K562 (cell line): ENCODE results near the gene LRRK1. TPM values are rescaled to one million over a fixed set of nuclear protein-coding genes. Genes with fewer than 3 reads are reported as not detected.

ENCODE experiments used
- ATAC-seq: fragments of 200-7000 bp; cut with Tn5 transposase; 3 replicates; pipeline ENCODE4 v1.9.1; 2020; ENCODE audit warnings: moderate library complexity
- BruUV-seq: library from RNA; stranded (reverse); fragments of 400-500 nt; replicated peaks from 2 replicates; lab custom pipeline; 2021; lab: Mats Ljungman, UMichigan
- CTCF ChIA-PET: fragments of 300-600 bp; formaldehyde crosslinking; extraction: SDS; loops from one replicate; lab custom pipeline; 2021; ENCODE audit warnings: low intra/inter-chr PET ratio; lab: Yijun Ruan, JAX
- POLR2A ChIA-PET: fragments of 300-600, 350-650 bp; sonication (Branson Sonifier 250); formaldehyde crosslinking; extraction: SDS; loops from one replicate; lab custom pipeline; 2021; ENCODE audit warnings: antibody characterized with exemption, inconsistent platforms; lab: Yijun Ruan, JAX
- DNase-seq, 4 experiments: peaks; one replicate each; pipeline versions ENCODE4 v3.0.0 to v3.0.0-alpha.2; 2011 to 2018; ENCODE audit warnings: low spot score in 3 of 4, mixed read lengths in 3 of 4; ENCODE audit errors: extremely low read depth in 1 of 4
- FAIRE-seq: peaks from 2 replicates; lab custom pipeline; 2011; peaks lifted over from hg19 to GRCh38; lab: Jason Lieb, UNC
- H2AFZ ChIP-seq: 2 replicates; pipeline ENCODE4 v1.6.0; 2011; ENCODE audit warnings: low read depth, low read length, control low read depth, inconsistent platforms
- H3K27ac ChIP-seq: fragments of 200-600 bp; 3 replicates; pipeline ENCODE4 v1.8.0; 2011; ENCODE audit warnings: low read depth, mild to moderate bottlenecking, control low read depth, inconsistent platforms, low read length, moderate library complexity, mixed read lengths; ENCODE audit errors: extremely low read depth
- H3K27me3 ChIP-seq, 2 experiments: fragments of 300-600 bp in 1 of 2; 2 replicates in 1 of 2; 3 replicates in 1 of 2; pipeline versions ENCODE4 v1.6.0 to v1.8.0; 2011; ENCODE audit warnings: inconsistent platforms in 2 of 2, low read length in 2 of 2, mild to moderate bottlenecking in 1 of 2, mixed read lengths in 1 of 2, moderate library complexity in 1 of 2; ENCODE audit not compliant: control insufficient read depth in 2 of 2, insufficient read depth in 2 of 2
- H3K36me3 ChIP-seq: fragments of 300-600 bp; 3 replicates; pipeline ENCODE4 v1.8.0; 2011; ENCODE audit warnings: mild to moderate bottlenecking, low read length, inconsistent platforms; ENCODE audit not compliant: control insufficient read depth, insufficient read depth
- H3K4me1 ChIP-seq, 2 experiments: fragments of 200-600 bp in 1 of 2; replicated peaks in 1 of 2; 2 replicates in 1 of 2; 3 replicates in 1 of 2; pipeline versions ENCODE4 v1.5.1 to v1.8.0; 2011; ENCODE audit warnings: inconsistent platforms in 2 of 2, low read length in 2 of 2, mild to moderate bottlenecking in 1 of 2, mixed read lengths in 1 of 2, moderate library complexity in 1 of 2; ENCODE audit not compliant: control insufficient read depth in 2 of 2, insufficient read depth in 2 of 2
- H3K4me2 ChIP-seq: 2 replicates; pipeline ENCODE4 v1.6.1; 2011; ENCODE audit warnings: low read length, control low read depth, inconsistent platforms, mixed read lengths; ENCODE audit not compliant: insufficient read depth
- H3K4me3 ChIP-seq: fragments of 200-600 bp; sonication (generic), shearing (Covaris generic); 2 replicates; pipeline ENCODE4 v1.5.1; 2016; ENCODE audit warnings: control low read depth, inconsistent platforms
- H3K79me2 ChIP-seq: fragments of 200-600 bp; 3 replicates; pipeline ENCODE4 v1.8.0; 2011; ENCODE audit warnings: low read length, inconsistent platforms; ENCODE audit not compliant: control insufficient read depth, insufficient read depth
- H3K9ac ChIP-seq, 2 experiments: 2 replicates each; pipeline versions ENCODE4 v1.6.0 to v1.6.1; 2011; ENCODE audit warnings: low read depth in 2 of 2, low read length in 2 of 2, control low read depth in 1 of 2, inconsistent platforms in 1 of 2, mild to moderate bottlenecking in 1 of 2, mixed read lengths in 1 of 2; ENCODE audit not compliant: insufficient read depth in 1 of 2
- H3K9me1 ChIP-seq: one replicate; pipeline ENCODE4 v1.6.0; 2011; ENCODE audit warnings: inconsistent platforms, mild to moderate bottlenecking, low read length, moderate library complexity; ENCODE audit not compliant: control insufficient read depth, insufficient read depth
- H3K9me3 ChIP-seq: replicated peaks from 2 replicates; pipeline ENCODE4 v1.5.1; 2011; ENCODE audit warnings: low read depth, low read length, inconsistent platforms; ENCODE audit not compliant: control insufficient read depth, insufficient read depth
- H4K20me1 ChIP-seq: replicated peaks from 2 replicates; pipeline ENCODE4 v1.6.1; 2011; ENCODE audit warnings: low read length, inconsistent platforms, mixed read lengths; ENCODE audit not compliant: control insufficient read depth, insufficient read depth
- CREB1 ChIP-seq, 2 experiments: sonication (generic) in 1 of 2; formaldehyde crosslinking in 1 of 2; IDR thresholded peaks; 2 replicates each; pipeline versions ENCODE4 v1.6.1 to v1.8.0; 2012 to 2022; ENCODE audit warnings: inconsistent platforms in 1 of 2, mild to moderate bottlenecking in 1 of 2, missing genetic modification reagents in 1 of 2, moderate library complexity in 1 of 2
- HDGF ChIP-seq: fragments of 450-650 bp; IDR thresholded peaks from 2 replicates; pipeline ENCODE4 v1.6.1; 2016
- JUND ChIP-seq, 2 experiments: IDR thresholded peaks; 2 replicates in 1 of 2; 3 replicates in 1 of 2; pipeline ENCODE4 v1.6.1; 2011; ENCODE audit warnings: borderline replicate concordance in 2 of 2, low read depth in 2 of 2, low read length in 2 of 2, improper control_type of control experiment in 1 of 2, missing biosample characterization in 1 of 2, missing genetic modification characterization in 1 of 2, missing genetic modification reagents in 1 of 2
- LARP7 ChIP-seq: fragments of 450-650 bp; IDR thresholded peaks from 2 replicates; pipeline ENCODE4 v1.6.1; 2016
- PBX2 ChIP-seq, 2 experiments: IDR thresholded peaks in 1 of 2; conservative IDR thresholded peaks in 1 of 2; 2 replicates each; pipeline ENCODE4 v1.6.1; 2016; ENCODE audit warnings: low read depth in 2 of 2, mild to moderate bottlenecking in 1 of 2, missing compliant biosample characterization in 1 of 2, missing genetic modification characterization in 1 of 2, moderate library complexity in 1 of 2
- PCBP1 ChIP-seq: fragments of 200-400 bp; formaldehyde crosslinking; IDR thresholded peaks from 2 replicates; pipeline ENCODE4 v1.6.1; 2018; ENCODE audit warnings: mild to moderate bottlenecking, low read depth, low read length; ENCODE audit not compliant: poor library complexity, severe bottlenecking
- SAFB2 ChIP-seq: fragments of 200-400 bp; formaldehyde crosslinking; IDR thresholded peaks from 2 replicates; pipeline ENCODE4 v1.6.1; 2018; ENCODE audit warnings: borderline replicate concordance, low read length, low read depth, moderate library complexity; ENCODE audit not compliant: severe bottlenecking
- SUPT5H ChIP-seq: fragments of 450-650 bp; IDR thresholded peaks from 2 replicates; pipeline ENCODE4 v1.6.1; 2016
- TBP ChIP-seq: optimal IDR thresholded peaks from 2 replicates; pipeline ENCODE3; 2011; ENCODE audit warnings: low read depth, low read length, improper control_type of control experiment
- TCF3 ChIP-seq: sonication (generic); formaldehyde crosslinking; IDR thresholded peaks from 2 replicates; pipeline ENCODE4 v1.4.0; 2020; ENCODE audit warnings: mild to moderate bottlenecking, missing genetic modification reagents
- ZBTB7A ChIP-seq: IDR thresholded peaks from 2 replicates; pipeline ENCODE4 v1.6.1; 2011; ENCODE audit warnings: low read depth, mild to moderate bottlenecking, low read length, moderate library complexity, borderline replicate concordance; ENCODE audit not compliant: control insufficient read depth
- ZNF174 ChIP-seq: fragments of 250-450 bp; sonication (Bioruptor Pico); IDR thresholded peaks from 2 replicates; pipeline ENCODE4 v1.4.0; 2020; ENCODE audit warnings: mild to moderate bottlenecking
- ZNF584 ChIP-seq: fragments of 200-800 bp; sonication (Bioruptor generic); IDR thresholded peaks from 2 replicates; pipeline ENCODE4 v1.6.1; 2016; ENCODE audit warnings: low read depth, mild to moderate bottlenecking, missing genetic modification characterization, missing compliant biosample characterization
- WGBS: fragments of 100-300 bp; shearing (Covaris generic); methylation state at CpG from one replicate; pipeline ENCODE4 v1.1.6; 2016; ENCODE audit warnings: low coverage, mixed read lengths; ENCODE audit not compliant: insufficient coverage; ENCODE audit errors: missing lambda C conversion rate; 5-methylcytosine and 5-hydroxymethylcytosine counted together
- in situ Hi-C: fragments of 300-500 bp; cut with MboI; formaldehyde crosslinking; loops from 4 replicates; pipeline ENCODE4 v1.15.0; 2018; ENCODE audit warnings: inconsistent platforms, mixed read lengths
- intact Hi-C: fragments of 100-400 bp; cut with micrococcal nuclease; formaldehyde crosslinking; loops from 2 replicates; pipeline ENCODE4 v1.14.2; 2022
- polyA plus RNA-seq, 8 experiments: library from polyadenylated mRNA; depleted of rRNA in 4 of 8; stranded (reverse) in 5 of 8; unstranded in 3 of 8; fragments of >200 nt; fragmentation: Nextera tagmentation in 2 of 8; fragmentation: Illumina TruSeq in 1 of 8; extraction: Ambion mirVana in 2 of 8; extraction: Trizol in 1 of 8; gene quantifications; 2 replicates each; pipeline versions ENCODE4 v1.2.1 to v1.2.3, GENCODE V29; 2011 to 2014; ENCODE audit warnings: inconsistent platforms in 1 of 8, missing spikeins in 1 of 8
- total RNA-seq, 7 experiments: library from RNA; depleted of rRNA in 6 of 7; stranded (reverse); fragments of >200 nt in 6 of 7; fragmentation: Illumina TruSeq in 2 of 7; extraction: Trizol in 2 of 7; gene quantifications; 2 replicates each; pipeline versions ENCODE4 v1.2.1 to v1.2.3, GENCODE V29; 2011 to 2021; ENCODE audit warnings: low replicate concordance in 1 of 7

Gene LRRK1
- total and polyA plus RNA-seq, 9 of the 15 experiments (the other 6 are each of a cell fraction or from before 2014, with no cell fraction given) = 0.01 to 1.5 (median 0.11) TPM

- H3K4me2 ChIP-seq = no peak overlapping the region
- no peaks in the 10 kb centered on the region for H4K20me1 ChIP-seq
- no peak overlapping the region for H3K27ac ChIP-seq
- H3K9ac ChIP-seq = no peak overlapping the region
- no peaks in the 10 kb centered on the region for H3K4me1 ChIP-seq
- H3K27me3 ChIP-seq = peaks cover 17 to 66% of the 10 kb centered on the region in 2 experiments
- POLR2A ChIA-PET = no interaction called here
- BruUV-seq = no TSS peak
- intact Hi-C loops (no loop called here), in situ Hi-C loops (no loop called here)
- no peaks in the 10 kb centered on the region for H3K9me3 ChIP-seq
- H3K4me3 ChIP-seq = no peak overlapping the region
- no peaks in the 10 kb centered on the region for H3K79me2 ChIP-seq
- TF ChIP-seq SUPT5H = no peak
- TF ChIP-seq ZBTB7A = no peak
- no peak for TF ChIP-seq HDGF
- no peak for TF ChIP-seq SAFB2
- TF ChIP-seq LARP7 = no peak
- no peak for TF ChIP-seq JUND (IDR thresholded peaks at IDR 0.05; ENCODE audit: borderline replicate concordance, low read depth, low read length)
- no peak for TF ChIP-seq JUND (tag; IDR thresholded peaks at IDR 0.05; ENCODE audit: borderline replicate concordance, low read depth, low read length)
- no peak for TF ChIP-seq PBX2 (CRISPR knock-in tag; IDR thresholded peaks at IDR 0.05; ENCODE audit: low read depth)
- no peak for TF ChIP-seq PBX2 (tag; conservative IDR thresholded peaks at IDR 0.05; ENCODE audit: low read depth)
- TF ChIP-seq ZNF174 (CRISPR knock-in tag) = no peak
- no peak for TF ChIP-seq TCF3
- TF ChIP-seq ZNF584 (CRISPR knock-in tag) = no peak
- no peak for TF ChIP-seq PCBP1
- no peak for TF ChIP-seq TBP
- TF ChIP-seq CREB1 (IDR thresholded peaks at IDR 0.05) = no peak
- TF ChIP-seq CREB1 (CRISPR knock-in tag; IDR thresholded peaks at IDR 0.05) = no peak
- no peaks in the 10 kb centered on the region for H3K9me1 ChIP-seq
- FAIRE-seq = no peak
- CTCF ChIA-PET = no interaction called here
- WGBS = 0% methylated on average over 8 of the region's 8 CpGs
- DNase-seq = no peak
- no peaks in the 10 kb centered on the region for H3K36me3 ChIP-seq
- H2AFZ ChIP-seq = no peak overlapping the region
- no peak for ATAC-seq
Measured at GRCh38 chr15:100925480-100925879, 6.3 kb downstream of the LRRK1 start.
